Gastroesophageal sphincter (tissue), 4 donors: ENCODE measurements around the gene FDX1. TPM values are rescaled to one million over a fixed set of nuclear protein-coding genes. Genes with fewer than 3 reads are reported as not detected.

Experiments used
- ATAC-seq: fragments of 150-250 bp; one replicate; pipeline ENCODE4 v1.9.1; 2016; ENCODE audit warnings: mild to moderate bottlenecking, moderate library complexity
- H3K27ac ChIP-seq, 4 donors: fragments of 200-600 bp; sonication (generic) in 3 of 4; 1 replicate in 3 of 4; 2 replicates in 1 of 4; pipeline ENCODE4 v1.5.1; 2016 to 2019
- H3K27me3 ChIP-seq: fragments of 200-600 bp; sonication (generic); one replicate; pipeline ENCODE4 v1.5.1; 2019
- H3K36me3 ChIP-seq, 2 donors: fragments of 200-600 bp; sonication (generic); one replicate each; pipeline ENCODE4 v1.5.1; 2019; ENCODE audit warnings: control low read depth in 1 of 2
- H3K4me1 ChIP-seq, 3 donors: fragments of 200-600 bp; sonication (generic); 1 replicate in 2 of 3; 2 replicates in 1 of 3; pipeline ENCODE4 v1.5.1; 2016 to 2019; ENCODE audit warnings: control low read depth in 2 of 3
- H3K4me3 ChIP-seq, 2 donors: fragments of 200-600 bp; sonication (generic); one replicate each; pipeline ENCODE4 v1.5.1; 2019; ENCODE audit warnings: mild to moderate bottlenecking in 1 of 2, moderate library complexity in 1 of 2
- H3K9me3 ChIP-seq, 3 donors: fragments of 200-600 bp; sonication (generic); one replicate each; pipeline ENCODE4 v1.5.1; 2017 to 2019; ENCODE audit warnings: control low read depth in 2 of 3
- EP300 ChIP-seq: sonication (generic); formaldehyde crosslinking; IDR thresholded peaks from one replicate; pipeline ENCODE4 v1.6.1; 2017; ENCODE audit warnings: antibody characterized with exemption, mild to moderate bottlenecking
- POLR2A ChIP-seq, 2 donors: fragments of 450-650 bp; IDR thresholded peaks; one replicate each; pipeline ENCODE4 v1.6.1; 2017; ENCODE audit warnings: antibody characterized with exemption in 2 of 2, mild to moderate bottlenecking in 2 of 2, moderate library complexity in 1 of 2
- POLR2AphosphoS5 ChIP-seq: sonication (generic); formaldehyde crosslinking; IDR thresholded peaks from one replicate; pipeline ENCODE4 v1.6.1; 2017; ENCODE audit warnings: antibody characterized with exemption
- WGBS, 2 donors: methylation state at CpG; one replicate each; pipeline ENCODE4 v1.1.5; 2018; ENCODE audit warnings: low coverage in 1 of 2; 5-methylcytosine and 5-hydroxymethylcytosine counted together
- total RNA-seq, 4 donors: library from RNA; depleted of rRNA; stranded (reverse); fragments of >200 nt; gene quantifications; one replicate each; pipeline ENCODE4 v1.1.0, GENCODE V29; 2016
- TF ChIP-seq, protein P1 (sequence below), 4 experiments: fragments of 200-600 bp in 2 of 4; fragments of 450-650 bp in 2 of 4; sonication (generic) in 1 of 4; IDR thresholded peaks; one replicate each; pipeline ENCODE4 v1.5.1; 2017 to 2019; ENCODE audit warnings: antibody characterized with exemption in 4 of 4, mild to moderate bottlenecking in 2 of 4, moderate library complexity in 2 of 4

Gene FDX1
- total RNA-seq, 4 donors from 2014 or later = 13.7 to 17.5 (median 14.7) TPM

DNA sequence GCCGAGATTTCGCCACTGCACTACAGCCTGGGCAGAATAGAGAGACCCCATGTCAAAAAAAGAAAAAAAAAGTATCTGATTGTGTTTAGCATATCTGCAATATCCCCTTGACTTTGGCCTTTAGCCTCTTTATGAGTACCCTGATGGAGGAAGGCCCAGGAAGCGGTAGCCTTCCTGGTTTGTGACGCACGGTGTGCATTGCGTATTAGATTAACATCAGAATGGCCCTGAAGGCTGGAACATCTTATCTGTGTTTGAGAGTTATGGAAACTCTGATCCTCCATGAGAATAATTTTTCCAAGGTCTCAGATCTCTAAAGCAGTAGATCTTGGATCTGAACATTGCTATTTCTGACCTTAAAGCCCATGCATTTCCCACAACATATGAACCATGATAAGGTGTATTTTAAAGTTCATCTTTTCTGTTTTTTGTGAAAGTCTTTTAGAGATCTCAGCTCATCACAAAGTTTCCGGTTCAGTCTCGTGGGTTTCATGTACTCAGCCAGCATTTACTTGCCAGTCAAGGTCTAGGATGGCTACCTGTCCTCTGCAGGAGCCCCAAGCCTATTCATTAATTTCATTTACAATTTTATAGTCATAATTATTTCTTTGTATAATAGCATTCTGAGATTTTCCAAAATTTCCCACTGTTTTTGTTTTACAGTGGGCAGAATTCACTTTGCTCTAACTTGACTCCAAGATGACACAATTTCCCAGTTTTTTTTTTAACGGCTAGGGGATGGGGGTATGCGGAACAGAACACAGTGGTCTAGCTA, 605 bp upstream of the FDX1 start:
- TF ChIP-seq POLR2AphosphoS5 (no peak), EP300 (no peak), POLR2A (IDR thresholded peaks at IDR 0.05) (no peak)
- TF ChIP-seq, protein P1, sequence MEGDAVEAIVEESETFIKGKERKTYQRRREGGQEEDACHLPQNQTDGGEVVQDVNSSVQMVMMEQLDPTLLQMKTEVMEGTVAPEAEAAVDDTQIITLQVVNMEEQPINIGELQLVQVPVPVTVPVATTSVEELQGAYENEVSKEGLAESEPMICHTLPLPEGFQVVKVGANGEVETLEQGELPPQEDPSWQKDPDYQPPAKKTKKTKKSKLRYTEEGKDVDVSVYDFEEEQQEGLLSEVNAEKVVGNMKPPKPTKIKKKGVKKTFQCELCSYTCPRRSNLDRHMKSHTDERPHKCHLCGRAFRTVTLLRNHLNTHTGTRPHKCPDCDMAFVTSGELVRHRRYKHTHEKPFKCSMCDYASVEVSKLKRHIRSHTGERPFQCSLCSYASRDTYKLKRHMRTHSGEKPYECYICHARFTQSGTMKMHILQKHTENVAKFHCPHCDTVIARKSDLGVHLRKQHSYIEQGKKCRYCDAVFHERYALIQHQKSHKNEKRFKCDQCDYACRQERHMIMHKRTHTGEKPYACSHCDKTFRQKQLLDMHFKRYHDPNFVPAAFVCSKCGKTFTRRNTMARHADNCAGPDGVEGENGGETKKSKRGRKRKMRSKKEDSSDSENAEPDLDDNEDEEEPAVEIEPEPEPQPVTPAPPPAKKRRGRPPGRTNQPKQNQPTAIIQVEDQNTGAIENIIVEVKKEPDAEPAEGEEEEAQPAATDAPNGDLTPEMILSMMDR (IDR thresholded peaks at IDR 0.05) = no peak
- Histone ChIP-seq H3K27ac (peak overlapping the region; percentile 65 to 96 (median 92)), H3K4me1 (peaks cover 0 to 44% (median 7%) of the 10 kb centered on the region in 3 donors), H3K36me3 (no peaks in the 10 kb centered on the region), H3K9me3 (no peaks in the 10 kb centered on the region), H3K27me3 (no peaks in the 10 kb centered on the region), H3K4me3 (peak overlapping the region; percentile 95 to 96)
- WGBS, 2 donors = 62 to 64% methylated on average over 8 to 10 of the region's 10 CpGs
- ATAC-seq = no peak

DNA sequence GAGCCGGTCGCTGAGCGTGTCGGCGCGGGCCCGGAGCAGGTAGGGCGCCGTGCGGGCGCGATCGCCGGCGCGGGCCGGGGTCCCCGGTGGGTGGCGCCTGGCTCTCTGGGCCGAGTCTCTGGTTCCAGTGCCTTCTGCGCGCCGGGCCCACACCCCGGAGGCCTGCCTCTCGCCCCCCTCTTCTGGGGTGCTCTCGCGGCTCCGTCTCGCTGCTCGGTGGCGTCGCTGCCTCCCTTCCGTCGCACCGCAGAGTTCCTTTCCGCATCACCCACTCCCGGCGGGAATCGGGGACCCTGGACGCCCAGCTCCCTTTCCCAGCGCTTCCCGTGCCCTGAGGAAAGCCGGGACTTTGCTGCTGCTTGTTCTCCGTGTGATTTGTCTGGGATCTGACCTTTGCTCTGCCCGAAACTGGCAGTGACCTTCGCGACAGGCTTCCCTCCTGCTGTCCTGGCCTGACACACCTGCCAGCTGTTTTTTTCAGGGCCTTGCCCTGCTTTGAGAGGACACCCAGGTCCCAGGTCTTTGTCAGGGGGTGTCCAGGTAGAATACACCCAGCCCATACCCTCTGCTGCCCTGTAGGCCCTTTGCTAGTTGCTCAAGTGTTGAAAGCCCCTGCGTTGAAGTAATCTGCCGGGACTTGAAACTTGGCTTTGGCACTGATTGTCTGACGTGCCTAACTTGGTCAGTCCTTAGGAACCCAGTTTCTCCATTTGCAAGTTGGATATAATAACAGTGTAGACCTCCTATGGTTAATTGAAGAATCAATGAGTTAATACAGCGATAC, 711 bp downstream of the FDX1 start:
- peaks cover 0 to 53% (median 7%) of the 10 kb centered on the region in 3 donors for H3K4me1 ChIP-seq
- peak overlapping the region; percentile 65 to 96 (median 92) for H3K27ac ChIP-seq
- no peaks in the 10 kb centered on the region for H3K27me3 ChIP-seq
- WGBS, 2 donors = 0 to 8% methylated on average over 1 to 6 of the region's 51 CpGs
- H3K9me3 ChIP-seq = no peaks in the 10 kb centered on the region
- peak; percentile 66 for ATAC-seq
- TF ChIP-seq POLR2A (IDR thresholded peaks at IDR 0.05) (peak in 1 of 2 donors; percentile 1), EP300 (no peak)
- TF ChIP-seq, protein P1 (IDR thresholded peaks at IDR 0.05) = no peak
- no peaks in the 10 kb centered on the region for H3K36me3 ChIP-seq
- peak overlapping the region; percentile 95 to 96 for H3K4me3 ChIP-seq

DNA sequence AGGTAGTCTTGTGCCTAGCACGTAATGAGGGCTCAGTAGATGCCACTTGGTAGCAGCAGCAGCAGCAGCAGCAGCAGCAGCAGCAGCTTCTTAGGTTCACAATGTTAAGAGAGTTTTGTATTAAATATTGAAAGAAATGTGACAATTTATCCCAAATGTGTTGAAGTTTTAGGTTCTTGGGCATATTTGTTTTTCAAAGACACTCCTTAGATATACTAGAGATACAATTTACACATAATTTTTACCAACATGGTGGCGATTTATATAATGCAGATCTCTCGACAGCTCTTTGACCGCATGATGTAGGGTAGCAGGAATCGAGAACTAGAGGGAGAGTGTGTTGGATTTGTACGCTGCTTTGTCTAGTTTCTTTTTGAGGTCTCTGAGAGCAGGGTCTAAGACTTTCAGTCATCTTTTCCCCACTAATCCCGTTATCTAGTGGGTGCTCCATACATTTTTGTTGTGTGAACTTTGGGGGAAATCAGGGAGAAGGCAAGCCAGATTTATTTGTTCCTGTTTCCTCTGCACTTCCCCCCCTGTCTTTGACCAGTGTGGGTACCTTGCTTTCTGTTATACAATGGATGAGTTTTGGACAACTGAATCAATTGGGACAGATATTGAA, 1.4 kb downstream of the FDX1 start:
- ATAC-seq = no peak
- no peaks in the 10 kb centered on the region for H3K36me3 ChIP-seq

DNA sequence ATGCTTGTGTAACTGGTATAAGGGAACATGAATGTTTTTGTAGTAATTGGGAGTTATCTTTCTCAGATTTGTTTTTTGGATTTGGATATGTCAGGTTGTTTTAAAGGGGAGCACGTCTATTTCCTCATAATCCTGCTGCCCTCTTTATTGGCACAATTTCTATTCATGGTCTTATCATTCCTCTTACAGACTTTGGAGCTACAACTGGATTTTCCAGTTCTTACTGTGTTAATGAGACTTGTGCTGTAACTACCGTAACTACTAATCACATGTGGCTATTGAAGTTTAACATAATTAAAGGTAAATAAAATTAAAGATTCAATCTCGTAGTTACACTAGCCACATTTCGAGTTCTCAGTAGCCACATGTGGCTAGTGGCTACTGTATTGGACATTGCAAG, 1.9 kb downstream of the FDX1 start:
- 50 to 54% methylated on average over 3 to 4 of the region's 4 CpGs for WGBS, 2 donors
- Histone ChIP-seq H3K4me1 (peaks cover 0 to 65% (median 7%) of the 10 kb centered on the region in 3 donors), H3K9me3 (no peaks in the 10 kb centered on the region), H3K36me3 (no peaks in the 10 kb centered on the region), H3K4me3 (peak overlapping the region in 1 of 2 donors; percentile 95), H3K27ac (peak overlapping the region in 1 of 4 donors; percentile 95), H3K27me3 (no peaks in the 10 kb centered on the region)
- ATAC-seq = no peak
- TF ChIP-seq EP300 = no peak
- no peak for TF ChIP-seq POLR2AphosphoS5
- TF ChIP-seq, protein P1 (IDR thresholded peaks at IDR 0.05) = no peak
- TF ChIP-seq POLR2A (IDR thresholded peaks at IDR 0.05) = no peak

More for the DNA sequence above, 1.4 kb downstream of the FDX1 start:
- Histone ChIP-seq H3K27me3 (no peaks in the 10 kb centered on the region), H3K4me3 (peak overlapping the region; percentile 95 to 96), H3K4me1 (peaks cover 0 to 60% (median 7%) of the 10 kb centered on the region in 3 donors), H3K9me3 (no peaks in the 10 kb centered on the region), H3K27ac (peak overlapping the region; percentile 65 to 96 (median 92))
- TF ChIP-seq, protein P1 (IDR thresholded peaks at IDR 0.05) = peak in 1 of 4 experiments; percentile 9
- TF ChIP-seq POLR2AphosphoS5 = no peak
- 11 to 21% methylated on average over 6 to 7 of the region's 7 CpGs for WGBS, 2 donors
